NB4 (cell line): ENCODE measurements around the gene SGTA.

Experiments
- DNase-seq: peaks from one replicate; pipeline ENCODE4 v3.0.0; 2010; ENCODE audit warnings: low read depth
- H3K4me3 ChIP-seq: one replicate; pipeline ENCODE4 v1.5.1; 2011; ENCODE audit warnings: mild to moderate bottlenecking, low read depth, low read length, moderate library complexity
- CTCF ChIP-seq: IDR thresholded peaks from one replicate; pipeline ENCODE4 v1.5.1; 2012; ENCODE audit warnings: low read depth, low read length
- MAX ChIP-seq: IDR thresholded peaks from 2 replicates; pipeline ENCODE4 v1.6.1; 2011; ENCODE audit warnings: low read depth, low read length
- MYC ChIP-seq: IDR thresholded peaks from 2 replicates; pipeline ENCODE4 v1.6.1; 2011; ENCODE audit warnings: low read depth, low read length
- POLR2A ChIP-seq: IDR thresholded peaks from 2 replicates; pipeline ENCODE4 v1.6.1; 2011; ENCODE audit warnings: mild to moderate bottlenecking; ENCODE audit not compliant: insufficient read length; ENCODE audit errors: extremely low read depth

Gene SGTA

GRCh38 chr19:2720777-2721569 lies 62.1 kb downstream of the SGTA start, which contains the start of gene DIRAS1:
TSS of gene DIRAS1 (minus strand) at chr19:2721372. CDS start at chr19:2717806, 3,566 bp downstream.
- no peak within 1 kb of the TSS for H3K4me3 ChIP-seq
- DNase-seq, result no peak
- no peak for TF ChIP-seq POLR2A
- no peak for TF ChIP-seq MYC
- TF ChIP-seq MAX, result no peak
- TF ChIP-seq CTCF, result no peak

GRCh38 chr19:2719920-2720776 lies 62.9 kb downstream of the SGTA start:
- no peak for TF ChIP-seq POLR2A
- no peak for TF ChIP-seq MAX
- TF ChIP-seq CTCF, result no peak
- TF ChIP-seq MYC, result no peak
- no peak overlapping the region for H3K4me3 ChIP-seq
- no peak for DNase-seq

- no peak overlapping the region for H3K4me3 ChIP-seq
- DNase-seq, result no peak
- TF ChIP-seq MAX (no peak), CTCF (no peak), POLR2A (no peak), MYC (no peak)
Measured at GRCh38 chr19:2719232-2719735, 63.8 kb downstream of the SGTA start.

- H3K4me3 ChIP-seq, result no peak overlapping the region
- TF ChIP-seq POLR2A (no peak), MYC (no peak), CTCF (no peak), MAX (no peak)
- DNase-seq, result no peak
Measured at GRCh38 chr19:2717638-2718541, 65.2 kb downstream of the SGTA start.
